Mesenchymal stem cell (in vitro differentiated cells and primary cell): ENCODE measurements around the gene TAF1C.

ENCODE experiments used
- DNase-seq: peaks from one replicate; pipeline ENCODE4 v3.0.0-alpha.2; 2013
- H2AFZ ChIP-seq: one replicate; pipeline ENCODE4 v1.6.1; 2013; ENCODE audit warnings: low read depth, mild to moderate bottlenecking, control low read depth, inconsistent platforms, low read length, moderate library complexity
- H2AK5ac ChIP-seq: 2 replicates; pipeline ENCODE4 v1.6.1; 2013; ENCODE audit warnings: low read length, moderate library complexity, mild to moderate bottlenecking, inconsistent platforms; ENCODE audit not compliant: severe bottlenecking
- H2BK120ac ChIP-seq: one replicate; pipeline ENCODE4 v1.6.1; 2013; ENCODE audit warnings: low read depth, mild to moderate bottlenecking, inconsistent platforms, low read length, moderate library complexity
- H2BK12ac ChIP-seq, 2 experiments: one replicate each; pipeline ENCODE4 v1.6.1; 2013; ENCODE audit warnings: inconsistent platforms in 2 of 2, low read length in 2 of 2, mild to moderate bottlenecking in 2 of 2, moderate library complexity in 2 of 2, control low read depth in 1 of 2
- H2BK15ac ChIP-seq: one replicate; pipeline ENCODE4 v1.6.1; 2013; ENCODE audit warnings: mild to moderate bottlenecking, low read depth, inconsistent platforms; ENCODE audit not compliant: poor library complexity, severe bottlenecking
- H2BK5ac ChIP-seq: 2 replicates; pipeline ENCODE4 v1.6.1; 2013; ENCODE audit warnings: low read depth, mild to moderate bottlenecking, low read length, control low read depth, inconsistent platforms; ENCODE audit not compliant: poor library complexity, severe bottlenecking
- H3K14ac ChIP-seq, 2 experiments: one replicate each; pipeline ENCODE4 v1.6.1; 2013; ENCODE audit warnings: inconsistent platforms in 2 of 2, low read length in 2 of 2, control low read depth in 1 of 2, mild to moderate bottlenecking in 1 of 2, moderate library complexity in 1 of 2
- H3K18ac ChIP-seq, 2 experiments: one replicate each; pipeline ENCODE4 v1.6.1; 2013; ENCODE audit warnings: inconsistent platforms in 2 of 2, low read length in 2 of 2, control low read depth in 1 of 2, low read depth in 1 of 2, mild to moderate bottlenecking in 1 of 2
- H3K23ac ChIP-seq, 2 experiments: one replicate each; pipeline ENCODE4 v1.6.1; 2013; ENCODE audit warnings: inconsistent platforms in 2 of 2, low read length in 2 of 2, mild to moderate bottlenecking in 2 of 2, moderate library complexity in 2 of 2, control low read depth in 1 of 2
- H3K27ac ChIP-seq: 2 replicates; pipeline ENCODE4 v1.5.1; 2013; ENCODE audit warnings: mild to moderate bottlenecking, moderate library complexity, low read length, control low read depth, inconsistent platforms; ENCODE audit not compliant: poor library complexity, severe bottlenecking
- H3K27me3 ChIP-seq, 2 experiments: 2 replicates each; pipeline versions ENCODE4 v1.6.1 to v1.7.0; 2013; ENCODE audit warnings: low read length in 2 of 2, mild to moderate bottlenecking in 2 of 2, moderate library complexity in 2 of 2, control low read depth in 1 of 2, inconsistent platforms in 1 of 2; ENCODE audit not compliant: control insufficient read depth in 1 of 2, insufficient read depth in 1 of 2
- H3K36me3 ChIP-seq, 2 experiments: 2 replicates each; pipeline versions ENCODE4 v1.6.1 to v1.7.0; 2013; ENCODE audit warnings: low read length in 2 of 2, control low read depth in 1 of 2, inconsistent platforms in 1 of 2, low read depth in 1 of 2, mild to moderate bottlenecking in 1 of 2; ENCODE audit not compliant: insufficient read depth in 2 of 2, control insufficient read depth in 1 of 2
- H3K4ac ChIP-seq, 2 experiments: one replicate each; pipeline ENCODE4 v1.6.1; 2013; ENCODE audit warnings: inconsistent platforms in 2 of 2, low read length in 2 of 2, mild to moderate bottlenecking in 2 of 2, moderate library complexity in 2 of 2, control low read depth in 1 of 2, low read depth in 1 of 2
- H3K4me1 ChIP-seq: 2 replicates; pipeline ENCODE4 v1.6.1; 2013; ENCODE audit warnings: low read depth, low read length, control low read depth; ENCODE audit not compliant: control insufficient read depth, insufficient read depth
- H3K4me2 ChIP-seq: 2 replicates; pipeline ENCODE4 v1.6.1; 2013; ENCODE audit warnings: low read length, mild to moderate bottlenecking, inconsistent platforms; ENCODE audit not compliant: poor library complexity, severe bottlenecking
- H3K4me3 ChIP-seq, 2 experiments: 2 replicates each; pipeline versions ENCODE4 v1.5.1 to v1.7.0; 2013; ENCODE audit warnings: low read length in 2 of 2, mild to moderate bottlenecking in 2 of 2, control low read depth in 1 of 2, low read depth in 1 of 2; ENCODE audit not compliant: insufficient read depth in 1 of 2
- H3K79me1 ChIP-seq: replicated peaks from 2 replicates; pipeline ENCODE4 v1.6.1; 2013; ENCODE audit warnings: mild to moderate bottlenecking, control low read depth, low read length, inconsistent platforms; ENCODE audit not compliant: poor library complexity, severe bottlenecking
- H3K9ac ChIP-seq: 2 replicates; pipeline ENCODE4 v1.7.0; 2013; ENCODE audit warnings: mild to moderate bottlenecking, low read length, moderate library complexity
- H3K9me3 ChIP-seq: 2 replicates; pipeline ENCODE4 v1.7.0; 2013; ENCODE audit warnings: mild to moderate bottlenecking, low read length; ENCODE audit not compliant: control insufficient read depth
- H4K8ac ChIP-seq: one replicate; pipeline ENCODE4 v1.6.1; 2013; ENCODE audit warnings: inconsistent platforms, mild to moderate bottlenecking, low read length, moderate library complexity
- H4K91ac ChIP-seq: one replicate; pipeline ENCODE4 v1.6.1; 2013; ENCODE audit warnings: mild to moderate bottlenecking, low read length, inconsistent platforms
- WGBS: methylation state at CpG from one replicate; pipeline ENCODE4 v1.1.7; 2013; ENCODE audit warnings: mixed read lengths; 5-methylcytosine and 5-hydroxymethylcytosine counted together

Gene TAF1C

GRCh38 chr16:84184775-84185174 lies 2.1 kb downstream of the TAF1C start:
- H3K4me1 ChIP-seq, result peaks cover 5% of the 10 kb centered on the region
- DNase-seq, result no peak

GRCh38 chr16:84183911-84184591 lies 2.8 kb downstream of the TAF1C start:
- Histone ChIP-seq H3K14ac (no peak overlapping the region), H3K18ac (no peak overlapping the region), H3K4ac (no peak overlapping the region), H4K8ac (no peak overlapping the region), H3K36me3 (peaks cover 52 to 63% of the 10 kb centered on the region in 2 experiments), H3K23ac (no peak overlapping the region), H2AK5ac (no peak overlapping the region), H4K91ac (no peak overlapping the region), H2BK15ac (no peak overlapping the region), H3K4me2 (no peak overlapping the region), H3K9me3 (no peaks in the 10 kb centered on the region), H2AFZ (no peak overlapping the region), H3K27me3 (no peaks in the 10 kb centered on the region), H3K9ac (no peak overlapping the region), H2BK5ac (no peak overlapping the region), H3K4me3 (no peak overlapping the region), H3K79me1 (peaks cover 48% of the 10 kb centered on the region), H2BK12ac (no peak overlapping the region), H3K4me1 (peaks cover 5% of the 10 kb centered on the region), H3K27ac (no peak overlapping the region), H2BK120ac (no peak overlapping the region)
- DNase-seq, result no peak
- 98% methylated on average over 11 of the region's 11 CpGs for WGBS

More at GRCh38 chr16:84184775-84185174, 2.1 kb downstream of the TAF1C start:
- Histone ChIP-seq H3K23ac (no peak overlapping the region), H2BK5ac (no peak overlapping the region), H2BK120ac (no peak overlapping the region), H3K18ac (no peak overlapping the region), H3K27ac (no peak overlapping the region), H3K4me2 (no peak overlapping the region), H3K4ac (no peak overlapping the region), H4K91ac (no peak overlapping the region), H3K14ac (no peak overlapping the region), H2BK15ac (no peak overlapping the region), H3K9me3 (no peaks in the 10 kb centered on the region), H4K8ac (no peak overlapping the region), H3K4me3 (no peak overlapping the region), H3K9ac (no peak overlapping the region), H2AK5ac (no peak overlapping the region), H2BK12ac (no peak overlapping the region), H3K36me3 (peaks cover 46 to 55% of the 10 kb centered on the region in 2 experiments), H3K79me1 (peaks cover 48% of the 10 kb centered on the region), H2AFZ (no peak overlapping the region), H3K27me3 (no peaks in the 10 kb centered on the region)
- WGBS, result 95% methylated on average over 10 of the region's 10 CpGs

GRCh38 chr16:84183572-84183875 lies 3.3 kb downstream of the TAF1C start:
- Histone ChIP-seq H2BK15ac (no peak overlapping the region), H2BK120ac (no peak overlapping the region), H3K9me3 (no peaks in the 10 kb centered on the region), H2BK5ac (no peak overlapping the region), H3K9ac (no peak overlapping the region), H3K27ac (no peak overlapping the region), H3K4me2 (no peak overlapping the region), H4K91ac (no peak overlapping the region), H2BK12ac (no peak overlapping the region), H3K36me3 (peaks cover 57 to 68% of the 10 kb centered on the region in 2 experiments), H2AFZ (no peak overlapping the region), H3K18ac (no peak overlapping the region), H3K23ac (no peak overlapping the region), H2AK5ac (no peak overlapping the region), H3K4me3 (no peak overlapping the region), H3K79me1 (peaks cover 48% of the 10 kb centered on the region), H3K4ac (no peak overlapping the region), H3K4me1 (peaks cover 5% of the 10 kb centered on the region), H4K8ac (no peak overlapping the region), H3K27me3 (no peaks in the 10 kb centered on the region), H3K14ac (no peak overlapping the region)
- WGBS, result 97% methylated on average over 5 of the region's 5 CpGs
- DNase-seq, result no peak

- Histone ChIP-seq H3K18ac (no peak overlapping the region), H3K27ac (no peak overlapping the region), H2BK120ac (no peak overlapping the region), H3K23ac (no peak overlapping the region), H4K91ac (no peak overlapping the region), H3K27me3 (no peaks in the 10 kb centered on the region), H3K36me3 (peaks cover 63 to 74% of the 10 kb centered on the region in 2 experiments), H3K4me2 (no peak overlapping the region), H2BK15ac (no peak overlapping the region), H3K9me3 (no peaks in the 10 kb centered on the region), H4K8ac (no peak overlapping the region), H2BK5ac (no peak overlapping the region), H3K4me3 (no peak overlapping the region), H3K14ac (no peak overlapping the region), H2AK5ac (no peak overlapping the region), H2BK12ac (no peak overlapping the region), H3K9ac (no peak overlapping the region), H3K79me1 (peaks cover 48% of the 10 kb centered on the region), H2AFZ (no peak overlapping the region), H3K4ac (no peak overlapping the region), H3K4me1 (peaks cover 9% of the 10 kb centered on the region)
- DNase-seq, result no peak
- WGBS, result 97% methylated on average over 26 of the region's 26 CpGs
Observed at GRCh38 chr16:84182680-84183571, 3.9 kb downstream of the TAF1C start.
